ENCODE data around the gene IREB2.
"Not testable (repeated sequence)": the region's sequence is repeated elsewhere in the genome, so short reads cannot be mapped to it uniquely, and the experiment has no call there.

The IREB2 gene

DNA sequence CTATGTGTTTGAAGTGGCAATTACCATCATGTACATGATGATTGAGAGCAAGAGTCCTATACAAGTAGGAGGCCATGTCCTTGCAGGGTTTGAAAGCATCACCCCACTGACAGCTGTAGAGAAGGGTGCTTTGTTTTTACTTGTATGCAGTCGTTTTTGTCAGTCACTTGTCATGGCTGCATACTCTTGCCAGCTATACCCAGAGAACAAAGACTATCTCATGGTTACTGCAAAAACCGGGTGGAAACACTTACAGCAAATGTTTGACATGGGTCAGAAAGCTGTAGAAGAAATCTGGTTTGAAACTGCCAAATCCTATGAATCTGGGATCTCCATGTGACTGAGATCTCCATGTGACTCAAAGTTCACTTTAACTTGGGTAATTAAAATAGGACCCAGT lies 95.3 kb downstream of the IREB2 start:
- DNase-seq (ENCODE audit: extremely low read depth, low read depth), result no peak
- no peak for TF ChIP-seq CTCF (IDR thresholded peaks at IDR 0.05; ENCODE audit: low read depth, low read length)

GRCh38 chr15:78536134-78536533 lies 98.1 kb downstream of the IREB2 start:
- no peak for TF ChIP-seq CTCF (IDR thresholded peaks at IDR 0.05; ENCODE audit: low read depth, low read length)
- DNase-seq (ENCODE audit: extremely low read depth, low read depth), result no peak

- no peak; the same call in 1 of the 2 replicates for TF ChIP-seq CTCF (IDR thresholded peaks at IDR 0.05; ENCODE audit: low read depth, low read length)
- no peak for DNase-seq (ENCODE audit: extremely low read depth, low read depth)
Measured at GRCh38 chr15:78537266-78537905, 99.4 kb downstream of the IREB2 start.

- TF ChIP-seq CTCF (IDR thresholded peaks at IDR 0.05; ENCODE audit: low read depth, low read length), result no peak
- no peak for DNase-seq (ENCODE audit: extremely low read depth, low read depth)
Measured at GRCh38 chr15:78538358-78538757, 100.3 kb downstream of the IREB2 start.

DNA sequence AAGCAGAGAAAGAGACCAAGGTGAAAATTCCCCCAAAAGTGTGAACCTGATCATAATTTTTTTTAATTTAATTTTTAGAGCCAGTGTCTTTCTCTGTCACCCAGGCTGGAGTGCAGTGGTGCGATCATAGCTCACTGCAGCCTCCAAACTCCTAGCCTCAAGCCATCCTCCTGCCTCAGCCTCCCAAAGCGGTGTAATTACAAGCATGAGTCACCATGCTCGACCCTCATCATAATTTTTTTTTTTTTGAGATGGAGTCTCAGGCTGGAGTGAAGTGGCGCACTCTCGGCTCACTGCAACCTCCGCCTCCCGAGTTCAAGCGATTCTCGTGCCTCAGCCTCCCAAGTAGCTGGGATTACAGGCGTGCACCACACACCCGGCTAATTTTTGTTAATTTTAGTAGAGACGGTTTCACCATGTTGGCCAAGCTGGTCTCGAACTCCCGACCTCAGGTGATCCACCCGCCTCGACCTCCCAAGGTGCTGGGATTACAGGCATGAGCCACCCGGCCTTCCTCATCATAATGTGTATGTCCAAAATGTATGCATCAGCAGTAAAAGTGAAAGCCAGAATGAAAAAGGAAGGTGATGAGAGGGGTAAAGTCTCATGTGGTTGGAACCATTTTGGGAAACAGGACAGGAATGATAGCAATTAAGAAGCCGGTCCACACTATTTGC lies 101.6 kb downstream of the IREB2 start:
- not testable (repeated sequence) for DNase-seq (ENCODE audit: extremely low read depth, low read depth)

DNA sequence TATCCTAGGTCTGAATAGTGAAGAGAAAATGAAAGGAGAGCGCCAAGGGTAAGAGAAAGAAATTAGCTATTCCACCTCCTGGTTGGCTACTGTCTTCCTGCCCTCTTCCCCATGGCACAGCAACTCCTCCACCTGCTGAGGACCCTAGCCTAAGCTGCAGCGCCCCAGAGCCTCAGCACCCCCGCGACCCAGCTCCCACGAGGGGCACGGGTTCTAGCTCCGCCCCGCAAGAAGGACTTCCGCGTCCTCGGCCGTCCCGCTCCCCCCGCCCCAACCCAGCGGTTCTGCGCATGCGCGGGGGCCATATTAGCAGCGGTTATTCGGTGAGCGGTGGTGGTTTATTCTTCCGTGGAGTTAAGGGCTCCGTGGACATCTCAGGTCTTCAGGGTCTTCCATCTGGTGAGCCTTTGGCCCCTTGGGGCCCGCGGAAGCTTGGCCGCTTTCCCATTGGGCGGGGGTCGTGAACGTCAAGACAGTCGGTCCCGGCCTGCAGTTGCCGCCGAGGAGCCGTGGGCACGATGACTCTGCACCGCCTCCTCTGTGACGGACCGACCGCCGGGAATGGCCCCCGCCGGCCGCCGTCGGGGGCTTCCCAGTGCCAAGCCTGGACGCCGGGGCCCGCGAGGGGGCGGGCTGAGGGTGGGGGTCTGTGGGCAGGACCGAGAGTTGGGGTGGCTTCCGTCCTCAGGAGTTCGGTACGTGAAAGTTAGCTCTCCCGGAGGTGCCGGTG lies 102.3 kb downstream of the IREB2 start, which contains the start of gene PSMA4:
TSS of gene PSMA4 (plus strand) at position 304 of the 730 bp plus-strand sequence. CDS start 1,484 bp downstream, outside the sequence.
- no peak; the same call in 1 of the 2 replicates for TF ChIP-seq CTCF (IDR thresholded peaks at IDR 0.05; ENCODE audit: low read depth, low read length)
- peak; percentile 48 for DNase-seq (ENCODE audit: extremely low read depth, low read depth)

- DNase-seq (ENCODE audit: extremely low read depth, low read depth), result no peak
- TF ChIP-seq CTCF (IDR thresholded peaks at IDR 0.05; ENCODE audit: low read depth, low read length), result no peak
Measured at GRCh38 chr15:78540871-78541743, 103.1 kb downstream of the IREB2 start.
